ENCODE results near the gene C16orf78.

GRCh38 chr16:49338611-49339265 is 34.9 kb upstream of the C16orf78 start:
- TF ChIP-seq YY1 (IDR thresholded peaks at IDR 0.05; ENCODE audit: insufficient read depth, insufficient read length) (no peak), SUZ12 (IDR thresholded peaks at IDR 0.05; ENCODE audit: extremely low read depth, insufficient read depth, insufficient read length) (no peak), ZNF274 (IDR thresholded peaks at IDR 0.05; ENCODE audit: low read depth, low read length) (no peak)

Measured in NT2/D1 (cell line).